Measurements from ENCODE around the gene ASB8.

ASB8 gene

DNA sequence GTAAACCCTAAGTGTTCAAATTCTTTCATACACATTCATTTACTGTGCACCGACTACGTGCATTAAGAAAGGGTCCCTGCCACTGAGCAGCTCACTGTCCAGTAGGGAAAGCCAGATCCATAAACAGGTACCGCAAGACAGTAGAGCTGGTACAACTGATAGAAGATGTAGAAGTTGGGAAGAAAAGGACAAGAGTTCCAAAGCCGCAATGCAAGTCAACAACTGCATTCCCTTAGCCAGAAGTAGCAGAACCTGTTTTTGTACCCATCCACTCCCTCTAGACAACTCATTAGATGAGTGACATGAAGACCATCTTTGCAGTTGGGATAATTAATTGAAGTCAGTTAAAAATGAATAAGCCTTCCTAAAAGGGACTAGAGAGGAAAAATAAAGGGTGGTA, 52.8 kb downstream of the ASB8 start:
- peak; percentile 36 for DNase-seq (ENCODE audit: low spot score)

Measured in RKO (cell line).